Colon (tissue), 2 donors: ENCODE results near the gene ICA1.

ENCODE experiments used
- FAIRE-seq: peaks from 2 replicates; lab custom pipeline; 2012; peaks lifted over from hg19 to GRCh38; lab: Jason Lieb, UNC
- donor health status: control.
- donor health status: control.

The ICA1 gene

DNA sequence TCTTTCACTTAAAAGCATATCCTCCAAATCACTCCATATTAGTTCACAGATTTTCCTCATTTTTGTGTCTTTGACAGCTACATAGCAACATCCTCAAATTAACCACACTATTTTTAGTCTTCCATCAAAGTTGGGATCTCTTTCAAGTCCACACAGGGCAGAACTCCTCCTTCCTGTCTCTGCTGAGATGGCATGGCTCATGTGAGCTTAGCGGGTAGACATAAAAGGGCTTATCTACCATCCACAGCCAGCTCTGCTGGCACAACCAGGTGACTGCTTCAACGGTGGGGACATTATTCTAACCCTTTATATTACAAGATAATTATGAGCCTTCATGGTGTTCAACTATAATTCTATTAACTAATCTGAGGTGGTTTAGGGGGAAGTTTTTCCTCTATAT lies 35.5 kb downstream of the ICA1 start:
- FAIRE-seq = no peak

DNA sequence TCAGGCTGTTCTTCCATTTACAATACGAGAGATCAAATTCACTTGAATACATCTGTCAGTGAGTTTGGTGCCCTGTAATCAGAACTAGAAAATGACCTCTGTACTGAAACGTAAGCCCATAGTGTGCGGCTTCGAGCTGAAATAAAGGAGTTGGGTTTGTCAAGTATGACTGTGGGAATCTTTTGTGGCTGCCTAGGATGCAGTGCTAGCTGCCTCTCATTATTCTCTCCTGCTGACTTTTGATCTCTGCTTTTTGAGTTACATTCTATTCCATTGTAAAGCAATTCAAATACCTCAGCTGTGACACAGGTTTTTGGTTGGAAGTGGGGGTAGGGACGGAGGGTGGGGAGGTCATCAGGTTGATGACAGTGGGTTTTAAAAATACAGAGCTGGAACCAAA lies 40.4 kb downstream of the ICA1 start:
- no peak for FAIRE-seq

- FAIRE-seq = no peak
These were observed 40.9 kb downstream of the ICA1 start for GRCh38 chr7:8221101-8221495.

GRCh38 chr7:8220376-8221100 lies 41.4 kb downstream of the ICA1 start:
- no peak for FAIRE-seq

DNA sequence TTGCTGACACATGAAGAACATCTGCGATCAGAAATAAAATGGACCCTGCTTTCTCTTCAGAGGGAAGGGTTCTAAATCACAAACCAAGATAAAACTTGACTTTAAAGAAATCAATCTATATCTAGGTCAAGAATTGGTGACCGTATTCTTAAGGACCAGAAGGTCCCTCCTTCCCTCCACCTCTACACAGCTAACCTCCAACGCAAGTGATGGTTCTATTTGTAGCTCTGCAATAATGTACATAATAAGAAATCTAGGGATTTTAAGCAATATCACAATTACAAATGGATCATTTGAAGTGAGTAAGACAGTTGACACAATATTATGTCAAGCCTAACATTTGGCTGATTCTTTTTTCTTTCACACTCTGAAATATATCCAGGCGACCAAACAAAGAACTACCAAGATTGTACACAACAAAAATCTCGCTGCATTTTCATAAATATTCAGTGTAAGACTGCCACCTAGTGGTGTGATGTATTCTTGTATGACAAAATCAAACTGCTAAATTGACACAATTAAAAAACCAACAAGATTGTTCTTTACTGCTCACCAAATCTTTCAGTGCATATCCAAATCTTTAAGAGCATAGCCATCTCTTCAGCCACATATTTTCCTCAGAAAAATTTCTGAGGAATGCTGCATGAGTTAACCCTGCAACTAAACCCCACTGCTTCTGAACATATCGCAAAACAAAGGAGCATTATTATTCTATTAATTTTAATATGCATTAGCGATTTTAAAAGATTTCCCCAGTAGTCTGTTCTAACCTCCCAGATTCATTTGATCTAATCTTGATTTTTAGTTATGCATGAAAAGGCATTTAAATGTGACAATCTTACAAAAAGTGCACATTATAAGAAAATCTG lies 44.5 kb downstream of the ICA1 start:
- no peak for FAIRE-seq

- no peak for FAIRE-seq
These were observed 45.7 kb downstream of the ICA1 start for GRCh38 chr7:8216334-8216690.

- no peak for FAIRE-seq
These were observed 46.2 kb downstream of the ICA1 start for GRCh38 chr7:8215648-8216333.

DNA sequence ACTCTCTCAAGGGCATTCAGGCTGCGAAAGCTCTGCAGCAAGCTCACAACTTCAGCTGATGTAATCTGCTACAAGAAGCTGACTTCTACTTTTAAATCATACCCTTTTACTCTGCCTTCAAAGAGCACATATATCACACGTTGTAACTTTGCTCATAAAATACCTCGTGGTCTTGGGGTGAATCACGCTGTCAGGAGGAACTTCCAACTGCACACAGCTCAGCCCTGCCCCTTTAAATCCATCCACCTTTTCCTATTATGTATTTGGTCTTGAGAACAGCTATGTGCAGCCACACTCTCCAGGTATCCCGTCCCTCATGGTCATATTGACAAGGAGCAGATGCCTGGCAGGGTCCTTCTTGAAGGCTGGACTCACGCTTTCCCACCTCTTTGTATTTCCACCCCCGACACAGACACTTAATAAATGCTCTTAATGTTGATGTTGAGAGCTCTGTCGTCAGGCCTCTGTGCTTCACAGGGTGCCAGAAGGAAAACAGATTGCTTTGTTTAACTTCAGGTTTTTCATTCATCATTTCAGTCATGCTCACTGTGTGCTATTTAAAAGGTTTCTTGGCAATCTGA lies 47.6 kb downstream of the ICA1 start:
- FAIRE-seq = no peak

GRCh38 chr7:8213381-8213780 lies 48.6 kb downstream of the ICA1 start:
- FAIRE-seq = no peak

GRCh38 chr7:8212638-8213037 lies 49.3 kb downstream of the ICA1 start:
- no peak for FAIRE-seq

- FAIRE-seq = no peak
These were observed 50.3 kb downstream of the ICA1 start for GRCh38 chr7:8211725-8212096.

- no peak for FAIRE-seq
These were observed 50.9 kb downstream of the ICA1 start for GRCh38 chr7:8210845-8211724.

- FAIRE-seq = no peak
These were observed 52.6 kb downstream of the ICA1 start for GRCh38 chr7:8209353-8209752.

- FAIRE-seq = no peak
These were observed 53.2 kb downstream of the ICA1 start for GRCh38 chr7:8208816-8209215.

DNA sequence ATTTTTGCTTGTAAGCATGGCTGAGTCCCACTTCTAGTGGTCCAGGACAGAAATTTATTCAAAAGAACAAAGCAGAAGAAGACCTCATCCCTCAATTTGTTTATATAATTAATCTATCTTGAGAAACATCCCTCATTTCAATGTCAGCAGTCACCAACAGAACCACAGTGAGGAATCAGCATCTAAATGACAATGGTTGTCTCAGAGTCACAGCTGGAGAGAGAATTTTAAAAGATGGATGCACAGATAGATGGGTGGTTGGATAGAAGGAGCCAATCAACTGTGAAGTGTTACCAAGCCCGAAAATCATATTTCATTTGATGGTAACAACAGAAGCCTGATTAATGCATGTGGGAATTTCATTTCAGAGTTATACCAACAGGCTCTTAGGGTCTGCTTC lies 55.0 kb downstream of the ICA1 start:
- no peak for FAIRE-seq

- no peak for FAIRE-seq
These were observed 56.4 kb downstream of the ICA1 start for GRCh38 chr7:8205537-8205936.

DNA sequence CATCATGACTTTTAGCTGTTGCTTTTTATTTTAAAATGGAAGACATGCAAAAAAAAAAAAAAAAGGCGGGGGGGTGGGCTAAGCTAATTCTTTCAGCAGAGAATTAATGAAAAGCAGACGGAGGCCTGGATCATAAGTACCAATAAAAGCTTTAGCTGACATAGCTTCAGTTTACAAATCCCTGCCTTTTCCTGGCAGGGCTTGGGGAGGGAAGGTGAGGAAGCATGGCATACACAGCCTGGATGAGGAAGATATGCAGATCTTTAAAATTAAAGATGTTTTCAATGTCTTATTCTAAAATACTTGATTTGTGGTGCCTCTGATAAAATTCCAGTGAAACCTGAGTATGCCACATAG lies 57.0 kb downstream of the ICA1 start:
- FAIRE-seq = no peak

DNA sequence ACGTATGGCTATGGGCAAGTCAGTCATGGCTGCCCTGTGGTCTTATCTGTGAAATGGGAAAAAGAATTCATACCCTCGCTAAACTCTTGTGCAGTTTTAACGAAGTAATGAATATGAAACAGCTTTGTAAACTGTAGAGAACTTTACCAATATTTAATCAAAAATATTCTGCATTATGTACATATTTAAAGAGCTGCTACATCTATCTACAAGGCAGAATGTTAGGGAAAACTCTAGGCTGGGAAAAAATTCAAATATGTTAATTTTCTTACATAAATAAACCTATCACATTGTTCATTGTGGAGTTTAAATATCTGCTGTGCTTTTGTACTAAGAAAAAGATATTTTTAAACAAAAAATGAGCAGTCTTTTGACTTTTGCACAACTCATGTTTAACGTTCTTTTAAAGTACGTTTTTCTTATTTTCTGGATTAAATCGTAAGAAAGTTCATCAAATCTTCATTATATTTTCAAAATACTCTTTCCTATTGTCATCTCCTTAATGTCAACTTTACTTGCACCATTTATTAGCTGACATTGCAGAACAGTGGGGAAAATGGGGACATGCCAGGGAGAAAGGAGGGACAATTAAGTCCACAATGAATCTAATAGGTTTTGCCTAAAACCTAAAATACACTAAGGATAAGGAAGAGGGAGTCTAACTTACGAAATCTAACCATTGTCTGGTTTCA lies 57.5 kb downstream of the ICA1 start:
- FAIRE-seq = no peak

DNA sequence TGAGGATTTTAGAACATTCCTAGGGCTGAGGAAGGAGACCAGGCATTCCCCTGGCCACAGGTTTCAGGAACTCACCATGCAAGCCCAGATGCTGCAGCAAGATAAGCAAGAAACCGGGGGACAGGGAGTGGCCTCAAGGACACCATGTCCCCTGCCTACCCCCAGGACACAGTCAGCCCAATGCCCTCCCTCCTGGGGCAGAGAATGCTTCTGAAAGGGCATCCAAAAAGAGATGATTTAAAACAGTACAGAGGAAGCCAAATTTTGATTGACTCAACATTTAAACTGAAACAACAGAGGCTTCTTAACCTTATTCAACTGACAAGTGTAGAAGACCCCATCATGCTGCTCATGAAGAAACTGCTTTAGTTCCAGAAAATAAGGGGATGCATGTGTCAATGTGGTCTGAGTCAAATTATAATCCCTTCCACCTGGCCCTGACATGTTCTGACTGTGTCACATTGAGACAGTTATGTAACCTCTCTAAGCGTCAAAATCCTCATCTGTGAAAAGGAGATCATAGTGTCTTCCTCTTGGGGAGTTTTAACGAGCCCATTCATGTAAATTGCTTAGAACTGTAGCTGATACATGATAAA lies 60.0 kb downstream of the ICA1 start:
- FAIRE-seq = no peak

GRCh38 chr7:8200717-8201116 lies 61.2 kb downstream of the ICA1 start:
- FAIRE-seq = no peak

GRCh38 chr7:8200316-8200715 lies 61.7 kb downstream of the ICA1 start:
- no peak for FAIRE-seq
